Naive thymus-derived CD8-positive, alpha-beta T cell (primary cell): ENCODE data around the gene NHSL1. TPM values are rescaled to one million over a fixed set of nuclear protein-coding genes. Genes with fewer than 3 reads are reported as not detected.

Experiments used
- ATAC-seq, 2 donors: fragments of 150-1000 bp; cut with Tn5 transposase in 1 of 2; sonication (Bioruptor Pico), chemical (Tn5 transposase) in 1 of 2; 1 replicate in 1 of 2; 2 replicates in 1 of 2; pipeline ENCODE4 v1.10.0; 2021; ENCODE audit warnings: mild to moderate bottlenecking in 2 of 2, moderate library complexity in 2 of 2
- POLR2A ChIA-PET: fragments of 350-600 bp; sonication (Branson Sonifier 250); formaldehyde crosslinking; loops from one replicate; lab custom pipeline; 2021; ENCODE audit warnings: antibody characterized with exemption; lab: Charles Lee
- DNase-seq, 10 donors: peaks; one replicate each; pipeline versions ENCODE4 v3.0.0 to v3.0.0-alpha.2; 2020 to 2022
- H3K27ac Mint-ChIP-seq, 10 donors: one replicate each; pipeline ENCODE4 v1.8.0; 2020 to 2022; ENCODE audit warnings: mild to moderate bottlenecking in 10 of 10, mixed read lengths in 10 of 10, moderate library complexity in 4 of 10, inconsistent platforms in 1 of 10
- H3K27me3 Mint-ChIP-seq, 5 donors: one replicate each; pipeline ENCODE4 v1.8.0; 2021 to 2022; ENCODE audit warnings: mixed read lengths in 5 of 5
- H3K36me3 Mint-ChIP-seq, 3 donors: one replicate each; pipeline ENCODE4 v1.8.0; 2020 to 2022; ENCODE audit warnings: mixed read lengths in 3 of 3, mild to moderate bottlenecking in 2 of 3, inconsistent platforms in 1 of 3
- H3K4me1 Mint-ChIP-seq, 4 donors: one replicate each; pipeline ENCODE4 v1.8.0; 2021 to 2022; ENCODE audit warnings: mixed read lengths in 4 of 4
- H3K4me3 Mint-ChIP-seq, 10 donors: one replicate each; pipeline ENCODE4 v1.8.0; 2020 to 2022; ENCODE audit warnings: mild to moderate bottlenecking in 10 of 10, mixed read lengths in 10 of 10, moderate library complexity in 6 of 10, inconsistent platforms in 1 of 10
- H3K9me3 Mint-ChIP-seq, 9 donors: one replicate each; pipeline ENCODE4 v1.8.0; 2020 to 2022; ENCODE audit warnings: mixed read lengths in 9 of 9, mild to moderate bottlenecking in 3 of 9, inconsistent platforms in 1 of 9, moderate library complexity in 1 of 9
- polyA plus RNA-seq, 3 donors: library from polyadenylated mRNA; unstranded; fragments of 300-500 nt; fragmentation: Illumina TruSeq; gene quantifications; one replicate each; pipeline ENCODE4 v1.2.3, GENCODE V29; 2021
- total RNA-seq, 8 experiments: library from RNA in 2 of 8; stranded (reverse) in 2 of 8; gene quantifications; one replicate each; pipeline ENCODE4 v1.2.3 and lab custom pipeline; 2021 to 2026

NHSL1 gene
- total and polyA plus RNA-seq, 5 experiments from 2014 or later, result 0.05 to 0.08 TPM; not detected in 3

DNA sequence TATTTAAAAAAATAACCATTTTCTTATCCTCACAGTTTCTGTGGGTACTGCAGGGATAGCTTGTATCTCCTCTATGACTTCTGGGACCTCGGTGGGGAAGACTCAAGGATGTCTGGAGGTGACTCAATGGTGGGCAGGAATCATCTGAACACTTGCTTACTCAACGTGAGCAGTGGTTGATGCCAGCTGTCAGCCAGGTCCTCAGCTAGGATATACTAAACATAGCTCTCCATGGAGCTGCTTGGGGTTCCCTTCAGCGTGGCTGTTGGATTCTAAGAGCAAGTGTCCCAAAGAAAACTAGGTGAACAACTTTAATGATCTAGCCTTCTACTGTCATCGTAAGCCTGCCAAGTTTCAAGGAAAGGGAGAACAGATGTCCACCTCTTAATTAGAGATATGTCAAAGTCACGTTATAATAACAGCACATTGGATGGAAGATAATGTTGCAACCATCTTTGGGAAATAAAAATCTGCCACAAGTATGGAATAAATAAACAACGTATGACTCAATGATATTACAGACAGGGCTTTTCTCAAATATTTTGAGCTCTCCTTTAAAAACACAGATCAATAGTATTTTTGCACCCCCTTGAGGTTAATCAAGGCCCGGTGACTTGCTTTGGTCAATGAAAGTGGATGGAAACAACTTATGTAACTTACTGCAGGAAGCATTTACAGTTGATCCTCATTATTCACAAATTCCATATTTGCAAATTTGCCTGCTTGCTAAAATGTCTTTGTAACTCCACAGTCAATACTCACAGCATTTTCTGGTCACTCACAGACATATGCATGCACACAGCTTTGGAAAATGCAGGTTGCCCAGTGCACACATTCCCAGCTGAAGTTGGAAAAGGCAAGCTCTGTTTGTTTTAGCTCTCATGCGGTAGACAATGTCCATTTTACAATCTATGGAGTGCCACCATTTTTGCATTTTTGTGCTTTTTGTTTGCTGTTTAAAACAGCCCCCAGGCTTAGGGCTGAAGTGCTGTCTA is 101.9 kb downstream of the NHSL1 start:
- POLR2A ChIA-PET, result no interaction called here
- ATAC-seq, result no peak
- DNase-seq, result no peak
- no peak overlapping the region for H3K4me3 Mint-ChIP-seq
- H3K27me3 Mint-ChIP-seq, result peaks cover 0 to 4% (median 0%) of the 10 kb centered on the region in 5 donors
- H3K36me3 Mint-ChIP-seq, result no peaks in the 10 kb centered on the region
- peaks cover 0 to 13% (median 0%) of the 10 kb centered on the region in 4 donors for H3K4me1 Mint-ChIP-seq
- no peak overlapping the region for H3K27ac Mint-ChIP-seq
- H3K9me3 Mint-ChIP-seq, result no peaks in the 10 kb centered on the region

DNA sequence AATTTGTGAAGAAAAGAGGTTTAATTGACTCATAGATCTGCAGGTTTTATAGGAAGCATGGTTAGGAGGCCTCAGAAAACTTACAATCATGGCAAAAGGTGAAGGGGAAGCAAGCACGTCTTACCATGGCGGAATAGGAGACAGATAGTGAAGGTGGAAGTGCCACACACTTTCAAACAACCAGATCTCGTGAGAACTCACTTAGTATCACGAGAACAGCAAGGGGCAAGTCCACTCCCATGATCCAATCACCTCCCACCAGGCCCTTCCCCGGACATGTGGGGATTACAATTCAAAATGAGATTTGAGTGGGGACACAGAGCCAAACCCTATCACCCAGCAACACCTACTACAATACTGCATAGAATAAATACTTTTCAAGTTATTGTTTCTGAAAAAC is 102.6 kb downstream of the NHSL1 start:
- H3K27me3 Mint-ChIP-seq, result peaks cover 0 to 4% (median 0%) of the 10 kb centered on the region in 5 donors
- H3K9me3 Mint-ChIP-seq, result no peaks in the 10 kb centered on the region
- H3K4me1 Mint-ChIP-seq, result peaks cover 0 to 13% (median 0%) of the 10 kb centered on the region in 4 donors
- POLR2A ChIA-PET, result no interaction called here
- H3K36me3 Mint-ChIP-seq, result no peaks in the 10 kb centered on the region
- H3K27ac Mint-ChIP-seq, result no peak overlapping the region
- no peak overlapping the region for H3K4me3 Mint-ChIP-seq
- ATAC-seq (no peak), DNase-seq (no peak)

DNA sequence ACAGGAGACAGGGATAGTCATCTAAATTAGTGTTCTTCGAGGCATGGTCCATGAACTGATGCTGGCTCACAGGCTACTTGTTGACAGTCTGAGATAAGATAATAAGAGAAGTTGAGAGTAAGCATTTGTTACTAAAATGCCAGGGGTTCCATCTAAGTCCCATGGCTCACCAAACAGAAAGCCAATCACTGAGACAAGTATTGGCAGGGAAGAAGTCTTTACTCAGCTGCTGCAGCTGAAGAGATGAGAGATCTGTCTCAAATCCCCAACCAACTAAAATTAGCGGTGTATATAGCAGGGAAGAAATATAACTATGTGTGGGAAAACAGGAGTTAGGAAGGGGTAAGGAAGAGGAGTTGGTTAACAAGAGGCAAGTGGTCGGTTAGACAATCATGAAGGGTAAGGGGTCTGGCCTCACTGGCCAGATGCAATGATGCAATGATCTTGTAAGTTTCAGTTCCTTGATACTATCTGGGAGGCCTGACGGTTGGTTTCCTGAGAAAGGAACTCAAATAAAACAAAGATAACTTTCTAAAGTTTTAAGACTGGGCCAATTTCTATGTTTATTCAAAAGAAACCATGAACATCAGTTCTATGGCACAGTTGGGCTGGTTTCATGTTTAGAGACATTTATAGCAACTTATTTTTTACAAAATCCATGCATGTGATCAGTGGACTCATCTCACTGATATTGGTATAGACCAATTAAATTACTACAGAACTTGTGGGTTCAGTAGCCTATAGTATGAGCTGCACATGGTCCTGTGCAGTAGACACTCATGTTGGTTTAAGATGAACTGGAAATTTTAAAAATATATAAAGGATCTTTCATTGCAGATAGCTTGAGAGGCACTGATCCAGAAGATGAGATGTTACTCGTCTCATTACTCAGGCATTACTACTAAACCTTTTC is 105.2 kb downstream of the NHSL1 start:
- Mint-ChIP-seq H3K27ac (no peak overlapping the region), H3K36me3 (no peaks in the 10 kb centered on the region), H3K9me3 (no peaks in the 10 kb centered on the region), H3K4me1 (peaks cover 0 to 13% (median 0%) of the 10 kb centered on the region in 4 donors), H3K27me3 (peaks cover 1 to 6% (median 5%) of the 10 kb centered on the region in 5 donors), H3K4me3 (no peak overlapping the region)
- DNase-seq (no peak), ATAC-seq (no peak)
- POLR2A ChIA-PET, result interaction anchor here (0.7 kb wide), 2 partner anchors 49 to 96 kb away, joined by 4 to 5 read pairs; no protein-coding TSS in a partner anchor

GRCh38 chr6:138389551-138389950 is 109.7 kb downstream of the NHSL1 start:
- DNase-seq, result no peak
- peaks cover 0 to 8% (median 0%) of the 10 kb centered on the region in 4 donors for H3K4me1 Mint-ChIP-seq
- peaks cover 6 to 11% (median 9%) of the 10 kb centered on the region in 5 donors for H3K27me3 Mint-ChIP-seq
- POLR2A ChIA-PET, result no interaction called here
- no peak overlapping the region for H3K27ac Mint-ChIP-seq
- no peaks in the 10 kb centered on the region for H3K9me3 Mint-ChIP-seq
- no peak overlapping the region for H3K4me3 Mint-ChIP-seq
- no peak for ATAC-seq
- H3K36me3 Mint-ChIP-seq, result no peaks in the 10 kb centered on the region

GRCh38 chr6:138387577-138388368 is 111.5 kb downstream of the NHSL1 start:
- ATAC-seq (no peak), DNase-seq (no peak)
- Mint-ChIP-seq H3K4me3 (no peak overlapping the region), H3K9me3 (no peaks in the 10 kb centered on the region), H3K27me3 (peaks cover 6 to 12% (median 9%) of the 10 kb centered on the region in 5 donors), H3K27ac (no peak overlapping the region), H3K4me1 (no peaks in the 10 kb centered on the region), H3K36me3 (no peaks in the 10 kb centered on the region)
- POLR2A ChIA-PET, result interaction anchor here (1.0 kb wide), 1 partner anchor 17 kb away, joined by 3 read pairs; the partner anchor contains the start of gene HEBP2

DNA sequence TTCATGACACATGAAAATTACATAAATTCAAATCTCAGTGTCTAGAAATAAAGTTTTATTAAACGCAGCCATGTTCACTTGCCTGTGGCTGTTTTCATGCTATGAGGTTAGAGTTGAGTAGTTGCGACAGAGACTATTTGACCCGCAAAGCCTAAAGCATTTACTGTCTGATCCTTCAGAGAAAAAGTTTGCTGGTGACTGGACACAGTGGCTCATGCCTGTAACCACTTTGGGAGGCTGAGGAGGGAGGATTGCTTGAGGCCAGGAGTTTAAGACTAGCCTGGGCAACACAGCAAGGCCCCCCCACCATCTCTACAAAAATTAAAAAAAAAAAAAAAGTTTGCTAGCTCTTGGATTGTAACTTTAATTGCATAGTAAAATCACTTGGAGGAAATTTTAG is 112.4 kb downstream of the NHSL1 start:
- Mint-ChIP-seq H3K27ac (no peak overlapping the region), H3K4me1 (no peaks in the 10 kb centered on the region), H3K36me3 (no peaks in the 10 kb centered on the region), H3K9me3 (no peaks in the 10 kb centered on the region), H3K4me3 (no peak overlapping the region), H3K27me3 (peaks cover 6 to 12% (median 9%) of the 10 kb centered on the region in 5 donors)
- DNase-seq (no peak), ATAC-seq (no peak)
- POLR2A ChIA-PET, result no interaction called here

GRCh38 chr6:138383776-138384175 is 115.5 kb downstream of the NHSL1 start:
- Mint-ChIP-seq H3K9me3 (no peaks in the 10 kb centered on the region), H3K36me3 (no peaks in the 10 kb centered on the region), H3K4me1 (no peaks in the 10 kb centered on the region), H3K27ac (no peak overlapping the region), H3K4me3 (no peak overlapping the region), H3K27me3 (peaks cover 0 to 8% (median 4%) of the 10 kb centered on the region in 5 donors)
- POLR2A ChIA-PET, result no interaction called here
- no peak for ATAC-seq
- no peak for DNase-seq

DNA sequence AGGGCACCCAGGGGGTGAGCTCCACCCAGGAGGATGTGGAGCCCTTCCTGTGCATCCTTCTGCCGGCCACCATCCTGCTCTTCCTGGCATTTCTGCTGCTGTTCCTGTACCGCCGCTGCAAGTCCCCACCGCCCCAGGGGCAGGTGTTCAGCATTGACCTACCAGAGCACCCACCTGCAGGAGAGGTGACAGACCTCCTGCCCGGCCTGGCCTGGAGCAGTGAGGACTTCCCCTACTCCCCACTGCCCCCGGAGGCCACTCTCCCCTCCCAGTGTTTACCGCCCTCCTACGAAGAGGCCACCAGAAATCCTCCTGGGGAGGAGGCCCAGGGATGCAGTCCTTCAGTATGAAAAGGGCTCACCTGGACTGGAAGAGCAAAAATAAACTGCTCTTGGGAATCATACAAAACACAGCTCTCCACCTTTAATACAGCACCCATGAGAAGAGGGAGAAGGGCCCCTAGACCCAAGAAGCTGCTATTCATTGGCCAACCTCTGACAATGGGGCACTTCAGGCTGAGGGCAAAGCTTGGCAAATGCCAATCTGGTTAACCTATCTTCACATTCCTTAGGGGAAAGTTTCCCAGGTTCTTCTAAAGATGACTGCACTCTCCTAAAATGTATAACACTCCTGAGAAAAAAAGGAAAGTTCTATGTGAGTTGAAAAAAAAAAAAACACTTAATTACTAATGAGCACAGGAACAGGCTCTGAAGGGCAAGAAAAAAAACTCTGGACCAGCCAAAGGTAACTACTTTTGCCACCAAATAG is 116.6 kb downstream of the NHSL1 start:
- H3K4me1 Mint-ChIP-seq, result no peaks in the 10 kb centered on the region
- H3K4me3 Mint-ChIP-seq, result no peak overlapping the region
- H3K27me3 Mint-ChIP-seq, result peaks cover 0 to 4% (median 1%) of the 10 kb centered on the region in 5 donors
- H3K9me3 Mint-ChIP-seq, result no peaks in the 10 kb centered on the region
- H3K27ac Mint-ChIP-seq, result no peak overlapping the region
- H3K36me3 Mint-ChIP-seq, result no peaks in the 10 kb centered on the region
- POLR2A ChIA-PET, result interaction anchor here (0.6 kb wide), 1 partner anchor 206 kb away, joined by 3 read pairs; no protein-coding TSS in a partner anchor
- no peak for DNase-seq
- ATAC-seq, result no peak

DNA sequence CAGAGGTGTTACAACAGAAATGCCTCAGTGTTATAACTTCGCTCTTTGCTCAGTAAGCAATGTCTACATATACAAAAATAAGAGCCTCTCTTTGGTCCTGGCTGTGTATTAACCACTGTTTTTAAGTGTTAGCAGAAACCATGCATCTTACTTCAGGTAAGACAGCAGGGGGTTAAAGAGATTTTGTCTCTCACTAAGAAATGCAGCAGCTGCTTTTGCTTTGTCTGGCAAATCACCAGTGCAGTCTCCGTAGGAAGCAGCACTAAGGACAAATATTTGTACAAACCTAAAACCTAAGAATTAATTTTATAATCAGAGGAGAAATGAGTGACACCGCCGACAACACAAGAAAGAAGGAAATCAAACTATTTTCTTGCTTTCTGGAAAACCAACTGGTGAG is 120.8 kb downstream of the NHSL1 start:
- ATAC-seq (no peak), DNase-seq (no peak)
- Mint-ChIP-seq H3K36me3 (no peaks in the 10 kb centered on the region), H3K9me3 (no peaks in the 10 kb centered on the region), H3K4me3 (no peak overlapping the region), H3K4me1 (no peaks in the 10 kb centered on the region), H3K27me3 (peaks cover 0 to 4% (median 2%) of the 10 kb centered on the region in 5 donors), H3K27ac (no peak overlapping the region)
- POLR2A ChIA-PET, result no interaction called here

- H3K27me3 Mint-ChIP-seq, result peaks cover 0 to 3% (median 2%) of the 10 kb centered on the region in 5 donors
- no peaks in the 10 kb centered on the region for H3K9me3 Mint-ChIP-seq
- H3K4me3 Mint-ChIP-seq, result no peak within 1 kb of the TSS
- ATAC-seq (no peak), DNase-seq (no peak)
- no peaks in the 10 kb centered on the region for H3K36me3 Mint-ChIP-seq
- POLR2A ChIA-PET, result interaction anchor here (1.1 kb wide), 1 partner anchor 26 kb away, joined by 4 read pairs; the partner anchor contains the start of gene HEBP2
- H3K27ac Mint-ChIP-seq, result no peak within 1 kb of the TSS
- H3K4me1 Mint-ChIP-seq, result no peaks in the 10 kb centered on the region
Measured at GRCh38 chr6:138377844-138378243, 121.5 kb downstream of the NHSL1 start, which contains the start of gene SMIM28. Gene SMIM28 (plus strand): TSS chr6:138377905. CDS start chr6:138378073, 168 bp downstream.

DNA sequence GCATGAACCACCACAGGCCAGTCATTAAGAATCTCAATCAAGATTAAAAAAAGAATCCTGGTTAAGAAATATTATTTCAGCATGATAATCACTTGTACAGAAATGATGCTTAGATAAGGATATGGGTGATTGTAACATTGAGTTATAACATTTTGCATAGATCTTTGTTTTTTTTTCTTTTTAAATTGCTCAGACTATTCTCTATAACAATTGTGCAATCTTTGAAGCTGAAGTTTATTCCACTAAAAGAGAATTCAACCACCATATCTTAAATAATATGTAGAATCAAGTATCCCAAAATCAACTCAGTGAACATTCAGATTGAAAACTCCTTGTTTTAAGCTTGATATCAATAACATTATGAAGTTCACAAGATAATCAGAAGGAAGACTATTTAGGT is 122.3 kb downstream of the NHSL1 start:
- no peak overlapping the region for H3K4me3 Mint-ChIP-seq
- H3K4me1 Mint-ChIP-seq, result peaks cover 0 to 2% (median 0%) of the 10 kb centered on the region in 4 donors
- H3K27me3 Mint-ChIP-seq, result peaks cover 0 to 3% (median 0%) of the 10 kb centered on the region in 5 donors
- H3K27ac Mint-ChIP-seq, result no peak overlapping the region
- DNase-seq, result no peak
- POLR2A ChIA-PET, result interaction anchor here (1.1 kb wide), 1 partner anchor 27 kb away, joined by 4 read pairs; the partner anchor contains the start of gene HEBP2
- H3K36me3 Mint-ChIP-seq, result no peaks in the 10 kb centered on the region
- no peak for ATAC-seq
- no peaks in the 10 kb centered on the region for H3K9me3 Mint-ChIP-seq
